Measurements from ENCODE around the gene FAM118B.

Gene FAM118B

GRCh38 chr11:126281666-126282175, 70.1 kb downstream of the FAM118B start:
- no peak for TF ChIP-seq CTCF (IDR thresholded peaks at IDR 0.05)

GRCh38 chr11:126282361-126282735, 70.8 kb downstream of the FAM118B start:
- TF ChIP-seq CTCF (IDR thresholded peaks at IDR 0.05): no peak

- no peak for TF ChIP-seq CTCF (IDR thresholded peaks at IDR 0.05)
Observed at GRCh38 chr11:126282736-126283591, 71.4 kb downstream of the FAM118B start, which contains the start of gene TIRAP. Gene TIRAP, plus strand, starts transcription at chr11:126283093. Its CDS starts 7,802 bp downstream, at chr11:126290895.

GRCh38 chr11:126284829-126285228, 73.2 kb downstream of the FAM118B start:
- TF ChIP-seq CTCF (IDR thresholded peaks at IDR 0.05): no peak

GRCh38 chr11:126288237-126288636, 76.7 kb downstream of the FAM118B start:
- TF ChIP-seq CTCF (IDR thresholded peaks at IDR 0.05): no peak

- no peak for TF ChIP-seq CTCF (IDR thresholded peaks at IDR 0.05)
Observed at GRCh38 chr11:126290887-126291286, 79.3 kb downstream of the FAM118B start.

- no peak for TF ChIP-seq CTCF (IDR thresholded peaks at IDR 0.05)
Observed at GRCh38 chr11:126293726-126294125, 82.1 kb downstream of the FAM118B start.

All from LNCAP (cell line).